M059J (cell line): ENCODE results near the gene CFAP68. TPM values are rescaled to one million over a fixed set of nuclear protein-coding genes. Genes with fewer than 3 reads are reported as not detected.

Experiments used
- DNase-seq: peaks from one replicate; pipeline ENCODE4 v3.0.0-alpha.2; 2012; ENCODE audit warnings: low read depth
- total RNA-seq: library from RNA; depleted of rRNA; stranded (reverse); fragments of >200 nt; shearing (Covaris generic); gene quantifications from 2 replicates; pipeline ENCODE4 v1.2.3, GENCODE V29; 2014; rRNA removed

Gene CFAP68, protein sequence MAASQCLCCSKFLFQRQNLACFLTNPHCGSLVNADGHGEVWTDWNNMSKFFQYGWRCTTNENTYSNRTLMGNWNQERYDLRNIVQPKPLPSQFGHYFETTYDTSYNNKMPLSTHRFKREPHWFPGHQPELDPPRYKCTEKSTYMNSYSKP
- 26.7 and 28.3 TPM in 2 replicates for total RNA-seq

DNA sequence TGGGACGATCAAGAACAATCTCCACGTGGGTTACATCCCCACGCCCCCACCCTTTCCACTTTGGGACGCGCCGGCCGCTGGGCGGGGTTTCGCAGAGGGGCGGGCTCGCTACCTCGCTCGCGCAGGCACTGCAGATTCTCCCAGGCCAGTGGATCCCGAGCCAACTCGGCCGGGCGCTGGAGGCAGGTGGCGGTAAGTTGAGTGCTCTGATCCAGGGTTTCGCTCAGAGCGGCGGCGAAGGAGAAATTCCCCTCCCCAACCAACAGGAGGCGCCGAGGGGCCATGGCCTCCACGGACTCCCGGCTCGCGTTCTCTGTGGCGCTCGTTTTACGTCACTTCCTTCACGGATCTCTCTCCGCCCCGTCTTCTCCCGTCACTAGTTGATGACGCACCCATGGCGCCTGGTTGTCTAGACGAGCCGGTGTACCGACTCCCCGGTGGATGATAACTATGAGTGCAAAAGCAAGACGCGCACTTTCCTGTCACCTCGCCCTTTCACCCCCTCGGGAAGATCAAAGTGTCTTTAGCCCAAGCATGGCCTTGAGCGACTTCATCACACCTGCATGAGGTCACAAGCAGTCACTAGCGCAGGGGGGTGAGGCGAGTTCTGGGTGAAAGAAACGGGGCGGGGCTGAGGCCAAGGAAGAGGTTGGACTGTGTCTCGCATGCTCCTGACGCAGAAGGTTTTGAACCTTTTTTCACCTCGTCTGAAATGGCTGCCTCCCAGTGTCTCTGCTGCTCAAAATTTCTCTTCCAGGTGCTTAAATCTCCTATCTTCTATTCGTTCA is at the start of gene CFAP68, which contains the start of gene FDXACB1:
CFAP68 (plus strand) TSS at position 693 of the 788 bp plus-strand sequence; CDS start at position 713, 20 bp downstream.
FDXACB1 (minus strand) TSS at position 317 of the 788 bp plus-strand sequence; CDS start at position 284, 33 bp downstream.
- DNase-seq, result peak; percentile 97

DNA sequence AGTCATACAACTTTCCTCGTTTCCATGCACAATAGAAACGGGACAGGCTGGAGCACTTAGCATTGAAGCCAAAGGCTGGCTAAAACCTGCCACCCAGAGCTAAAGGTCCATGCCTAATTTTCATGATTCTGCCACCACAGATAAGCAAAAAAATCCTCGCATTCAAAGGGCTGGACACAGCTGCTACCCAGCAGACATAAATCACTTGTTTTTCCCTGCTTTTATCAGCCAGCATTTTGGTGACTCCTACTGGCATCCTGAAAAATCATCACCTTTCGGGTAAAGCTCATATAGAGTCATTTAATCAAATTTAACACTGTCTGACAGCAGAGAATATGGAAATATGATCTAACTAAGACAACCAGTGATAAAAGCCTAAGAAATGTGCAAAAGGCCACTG is 45.8 kb upstream of the CFAP68 start:
- DNase-seq, result peak; percentile 18

DNA sequence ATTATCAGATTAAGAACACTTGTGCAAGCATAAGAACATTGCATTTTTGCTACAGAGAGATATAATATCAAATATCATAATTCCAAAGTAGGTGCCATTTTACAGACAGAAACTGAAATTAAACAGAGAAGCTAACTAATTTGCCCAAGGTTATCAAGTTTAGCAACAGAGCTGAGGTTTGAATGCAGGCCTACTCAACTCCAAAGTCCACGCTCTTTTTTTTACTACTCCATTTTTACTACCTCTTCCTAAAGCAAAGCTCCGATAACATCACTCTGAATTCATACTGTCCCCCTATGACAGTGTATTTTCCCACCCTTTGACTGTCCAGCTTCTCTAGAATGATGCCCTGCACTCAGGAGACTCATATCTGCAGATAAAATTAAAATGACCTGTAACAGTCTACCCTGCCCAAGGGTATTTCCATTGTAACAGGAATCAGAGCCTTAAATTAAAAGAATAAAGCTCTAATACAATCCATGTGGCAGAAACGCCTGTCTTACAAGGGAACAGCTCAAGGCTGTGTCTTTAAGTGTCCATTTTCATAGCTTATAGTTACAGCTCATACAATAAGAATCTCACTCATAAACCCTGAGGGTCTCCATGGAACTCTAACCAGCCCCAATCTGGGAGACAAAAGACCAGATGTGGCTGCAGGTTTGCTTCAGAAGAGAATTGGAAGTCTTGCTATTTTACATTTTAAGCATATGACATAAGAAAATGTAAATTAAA is 44.7 kb upstream of the CFAP68 start:
- DNase-seq, result no peak

DNA sequence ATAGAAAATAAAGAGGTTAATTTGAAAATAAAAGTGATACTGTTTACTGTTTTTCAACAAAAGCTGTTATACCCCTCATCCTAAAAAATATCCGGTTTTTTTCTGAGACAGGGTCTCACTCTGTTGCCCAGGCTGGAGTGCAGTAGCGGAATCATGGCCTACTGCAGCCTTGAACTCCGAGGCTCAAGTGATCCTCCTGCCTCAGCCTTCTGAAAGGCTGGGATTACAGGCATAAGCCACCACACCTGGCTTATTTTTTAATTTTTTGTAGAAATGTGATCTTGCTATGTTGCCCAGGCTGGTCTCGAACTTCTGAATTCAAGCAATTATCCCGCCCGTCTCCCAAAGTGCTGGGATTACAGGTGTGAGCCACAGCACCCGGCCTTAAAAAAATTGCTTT is 43.7 kb upstream of the CFAP68 start:
- no peak for DNase-seq

DNA sequence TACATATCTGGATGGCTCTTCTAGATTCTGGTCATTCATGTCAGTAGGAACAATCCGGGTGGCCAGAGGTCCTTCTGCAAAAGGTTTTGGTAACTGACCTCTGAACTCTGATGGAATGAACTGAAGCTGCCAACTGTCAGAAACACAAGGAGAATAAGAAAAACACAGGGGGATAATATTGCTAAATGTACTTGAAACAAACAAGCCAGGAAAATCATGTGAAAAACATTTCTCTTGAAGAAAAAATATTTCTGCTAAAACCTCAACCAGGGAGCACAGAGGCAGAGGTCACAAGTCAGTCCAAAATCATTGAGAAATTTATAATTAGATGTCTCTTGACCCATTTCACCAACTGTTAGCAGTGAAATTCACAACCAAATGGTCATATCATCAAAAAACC is 43.2 kb upstream of the CFAP68 start:
- DNase-seq, result no peak

DNA sequence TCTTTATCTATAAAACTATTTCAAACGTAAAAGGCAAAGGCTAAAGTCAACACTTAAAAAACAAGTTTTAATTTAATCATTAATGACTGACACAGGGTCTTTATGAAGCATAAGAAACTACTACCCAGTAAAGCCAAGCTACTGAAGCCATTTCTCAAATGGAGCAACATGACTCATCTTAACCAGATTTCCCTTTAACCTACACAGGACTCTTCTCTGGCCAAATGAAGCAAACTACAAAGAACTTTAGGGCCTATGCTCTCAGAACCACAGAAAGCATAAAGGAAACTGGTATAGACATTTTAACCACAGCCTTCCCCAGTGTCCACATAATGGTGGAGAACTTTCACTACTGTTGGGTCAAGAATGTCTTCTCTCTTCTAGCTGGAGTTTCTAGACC is 42.6 kb upstream of the CFAP68 start:
- no peak for DNase-seq

DNA sequence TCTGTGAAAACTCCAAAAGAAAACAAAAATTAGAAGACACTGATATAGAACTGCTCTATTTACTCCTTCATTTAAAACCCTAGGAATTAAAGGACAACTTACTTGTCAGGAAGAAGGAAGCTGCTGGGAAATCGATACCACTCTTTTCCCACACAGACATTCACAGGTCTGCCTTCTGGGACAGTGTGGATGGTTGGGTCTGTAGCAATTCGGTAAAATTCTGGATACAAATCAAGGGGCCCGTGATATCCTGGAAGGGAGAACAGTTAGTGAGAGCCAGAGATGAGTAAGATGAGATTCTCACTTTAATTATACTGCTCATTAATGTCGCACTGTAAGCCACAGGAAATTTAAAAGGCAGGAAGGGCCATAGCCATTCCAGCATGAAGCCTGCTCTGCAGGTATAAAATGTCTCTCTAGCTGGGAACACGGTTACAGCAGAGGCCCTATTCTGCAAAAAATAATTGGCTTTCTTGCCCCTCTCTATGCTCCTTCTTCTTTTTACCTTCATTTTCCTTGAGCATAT is 41.9 kb upstream of the CFAP68 start:
- no peak for DNase-seq

DNA sequence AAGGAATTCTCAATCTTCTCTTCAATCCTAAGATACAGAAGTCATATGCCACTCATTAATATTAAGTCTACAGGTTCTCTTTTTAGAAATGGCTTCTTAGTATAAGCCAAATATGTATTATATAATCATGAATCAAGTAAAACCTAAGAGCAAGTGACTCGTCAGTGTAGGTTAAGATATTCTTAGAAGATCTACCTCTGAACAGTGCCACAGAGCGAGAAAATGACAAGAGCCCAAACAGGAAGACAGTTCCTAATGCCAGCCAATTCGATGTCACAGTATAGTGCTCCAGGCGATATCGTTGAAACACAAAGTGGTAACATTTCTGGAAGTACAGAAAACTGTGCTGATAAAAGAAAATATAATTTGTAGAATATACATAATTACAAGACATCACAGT is 41.3 kb upstream of the CFAP68 start:
- no peak for DNase-seq

DNA sequence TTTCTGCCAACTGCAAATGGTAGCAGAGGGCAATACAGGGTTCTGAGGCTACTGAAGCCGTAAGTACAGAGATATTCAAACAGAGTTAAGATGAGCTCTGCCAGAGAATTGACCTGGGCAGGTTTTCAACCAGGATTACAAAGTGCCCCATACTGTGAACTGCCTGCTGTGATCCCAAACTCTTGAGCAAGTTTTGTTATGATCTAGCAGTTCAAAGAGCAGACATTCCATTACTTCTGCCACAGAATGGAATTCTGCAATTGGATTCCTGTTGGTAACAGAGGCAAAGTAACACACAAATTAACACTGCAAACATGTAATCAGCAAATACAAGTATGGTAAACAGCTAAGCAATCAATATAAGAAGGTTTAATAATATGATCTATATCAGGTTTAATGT is 39.2 kb upstream of the CFAP68 start:
- DNase-seq, result no peak

DNA sequence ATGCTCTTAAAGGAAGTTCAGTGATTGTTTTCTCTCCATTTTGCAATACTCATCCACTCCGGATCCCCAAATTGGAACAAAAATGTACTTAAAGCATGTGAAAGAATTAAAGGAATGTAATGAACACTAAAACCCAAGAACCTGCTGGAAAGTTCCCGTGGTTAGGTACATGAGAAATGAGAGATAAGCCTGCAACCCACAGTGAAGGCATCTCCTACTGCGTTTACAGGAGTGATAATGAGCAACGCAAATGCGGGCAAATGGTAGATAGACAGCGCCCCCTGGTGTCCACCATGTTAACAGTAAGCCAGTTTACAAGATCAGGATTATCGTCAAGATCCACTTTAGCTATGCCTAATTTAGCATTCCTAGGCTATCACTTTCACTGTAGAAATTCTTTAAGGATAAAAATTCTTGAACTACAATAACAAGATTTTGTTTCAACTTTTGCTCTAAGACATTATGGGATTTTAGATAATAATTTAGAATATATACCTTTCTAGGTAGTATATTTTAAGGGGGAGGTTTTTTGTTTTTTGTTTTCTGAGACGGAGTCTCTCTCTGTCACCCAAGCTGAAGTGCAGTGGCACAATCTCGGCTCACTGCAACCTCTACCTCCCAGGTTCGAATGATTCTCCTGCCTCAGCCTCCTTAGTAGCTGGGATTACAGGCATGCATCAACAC is 37.8 kb upstream of the CFAP68 start:
- DNase-seq, result peak; percentile 77

DNA sequence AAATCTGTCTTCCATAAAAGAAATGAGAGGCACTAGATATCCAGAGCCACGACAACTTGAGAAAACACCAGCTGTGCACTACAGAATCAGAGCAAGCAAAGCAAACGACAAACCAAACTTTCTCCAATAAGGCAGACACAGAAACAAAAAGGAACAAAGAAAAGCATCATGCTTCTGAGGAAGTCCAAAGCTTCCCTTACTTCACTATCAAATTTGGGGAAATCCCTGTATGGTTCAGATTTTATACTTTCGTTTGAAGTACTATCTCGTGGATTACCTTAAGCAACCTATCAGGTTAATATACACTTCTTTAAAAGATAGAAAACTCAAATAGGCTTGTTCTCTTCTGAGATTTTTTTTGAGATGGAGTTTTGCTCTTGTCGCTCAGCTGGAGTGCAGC is 35.7 kb upstream of the CFAP68 start:
- no peak for DNase-seq

DNA sequence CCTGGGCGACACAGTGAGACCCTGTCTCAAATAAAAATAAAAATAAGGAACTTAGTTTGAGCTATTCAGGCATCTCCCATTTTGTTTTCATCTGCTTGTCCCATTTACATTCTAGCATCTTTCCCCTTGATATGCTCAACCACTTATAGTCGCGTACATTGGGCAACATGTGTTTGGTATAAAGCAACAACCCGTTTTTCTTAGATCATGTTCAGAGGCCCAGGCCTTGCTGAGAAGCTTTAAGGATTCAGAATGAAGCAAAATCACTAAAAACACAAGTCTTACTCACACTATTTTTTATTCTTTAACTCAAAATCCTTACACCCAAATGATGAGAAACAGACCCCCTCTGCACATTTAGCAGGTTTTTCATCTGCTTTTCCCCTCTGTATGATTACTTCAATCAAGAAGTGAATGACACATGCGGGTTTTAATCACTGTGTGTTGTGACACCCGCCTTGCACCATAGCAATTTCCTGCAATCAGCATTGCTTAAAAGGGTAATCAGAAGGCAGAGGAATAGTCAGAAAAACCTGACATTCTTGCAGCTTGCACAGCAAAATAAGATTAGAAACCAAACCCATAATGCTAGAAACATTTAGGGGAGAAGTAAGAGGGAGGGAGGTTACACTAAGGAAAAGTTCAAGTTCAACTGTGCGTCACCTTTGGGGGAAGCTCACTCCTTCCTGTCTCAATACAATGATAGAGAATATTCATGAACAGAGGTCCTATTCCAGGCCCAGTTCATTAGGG is 33.9 kb upstream of the CFAP68 start:
- DNase-seq, result peak; percentile 51

DNA sequence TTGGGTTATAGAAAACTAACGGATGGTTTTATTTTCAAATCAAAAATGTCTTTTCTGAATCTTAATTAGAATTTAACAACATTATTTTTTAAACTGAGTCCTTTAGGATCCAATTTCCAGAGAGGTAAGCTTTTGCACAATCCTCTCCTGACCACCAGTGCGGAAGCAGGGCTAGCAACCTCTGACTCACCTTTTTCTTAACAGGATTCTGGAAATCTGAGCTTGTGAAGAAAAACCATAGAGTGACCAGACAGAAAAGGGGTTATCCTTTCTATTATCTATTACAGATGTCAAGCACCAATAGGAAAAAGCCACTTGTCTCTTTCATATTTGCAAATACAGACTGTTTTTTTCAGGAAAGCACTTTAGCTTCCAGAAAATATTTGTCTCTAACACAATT is 33.3 kb upstream of the CFAP68 start:
- peak; percentile 89 for DNase-seq

DNA sequence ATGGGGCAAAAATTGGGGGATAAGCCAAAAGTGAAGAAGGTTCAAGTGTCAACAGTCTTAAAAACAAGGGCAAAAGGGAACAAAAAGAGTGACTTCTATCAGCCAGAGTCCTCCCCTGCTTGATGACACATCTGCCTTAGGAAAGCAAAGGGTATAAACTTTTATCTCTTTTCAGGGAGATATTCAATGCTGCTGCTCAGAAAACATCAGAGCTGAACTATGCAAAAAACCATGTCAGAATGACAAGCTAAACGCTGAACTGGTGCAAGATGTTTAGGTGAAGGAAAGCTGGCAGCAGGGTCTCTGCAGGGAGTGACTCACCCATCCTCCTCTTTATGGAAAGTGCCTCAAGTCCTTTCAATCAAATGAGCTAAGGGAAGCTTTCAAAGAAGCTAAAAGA is 32.7 kb upstream of the CFAP68 start:
- DNase-seq, result peak; percentile 89

DNA sequence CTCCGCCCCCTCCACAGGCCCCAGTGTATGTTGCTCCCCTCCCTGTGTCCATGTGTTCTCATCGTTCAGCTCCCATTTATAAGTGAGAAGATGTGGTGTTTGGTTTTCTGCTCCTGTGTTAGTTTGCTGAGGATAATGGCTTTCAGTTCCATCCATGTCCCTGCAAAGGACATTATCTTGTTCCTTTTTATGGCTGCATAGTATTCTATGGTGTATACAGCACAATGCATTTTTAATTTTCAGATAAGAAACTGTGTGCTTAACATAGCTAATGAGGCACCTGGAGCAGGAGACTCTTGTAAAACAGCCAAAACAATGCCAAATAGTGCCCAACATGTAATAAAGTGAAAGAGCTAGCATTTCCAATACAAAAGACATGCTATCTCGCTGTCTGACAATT is 29.7 kb upstream of the CFAP68 start:
- no peak for DNase-seq

DNA sequence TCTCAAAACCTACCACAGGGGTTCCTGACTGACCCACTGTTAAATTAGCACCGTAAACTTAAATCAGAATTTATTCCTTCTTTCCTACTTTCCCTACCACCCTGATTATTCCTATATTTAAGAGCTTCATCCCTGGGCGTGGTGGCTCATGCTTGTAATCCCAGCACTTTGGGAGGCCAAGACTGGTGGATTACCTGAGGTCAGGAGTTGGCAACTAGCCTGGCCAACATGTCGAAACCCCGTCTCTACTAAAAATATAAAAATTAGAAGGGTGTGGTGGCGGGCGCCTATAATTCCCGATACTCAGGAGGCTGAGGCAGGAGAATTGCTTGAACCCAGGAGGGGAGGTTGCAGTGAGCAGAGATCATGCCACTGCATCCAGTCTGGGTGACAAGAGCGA is 28.3 kb upstream of the CFAP68 start:
- no peak for DNase-seq

DNA sequence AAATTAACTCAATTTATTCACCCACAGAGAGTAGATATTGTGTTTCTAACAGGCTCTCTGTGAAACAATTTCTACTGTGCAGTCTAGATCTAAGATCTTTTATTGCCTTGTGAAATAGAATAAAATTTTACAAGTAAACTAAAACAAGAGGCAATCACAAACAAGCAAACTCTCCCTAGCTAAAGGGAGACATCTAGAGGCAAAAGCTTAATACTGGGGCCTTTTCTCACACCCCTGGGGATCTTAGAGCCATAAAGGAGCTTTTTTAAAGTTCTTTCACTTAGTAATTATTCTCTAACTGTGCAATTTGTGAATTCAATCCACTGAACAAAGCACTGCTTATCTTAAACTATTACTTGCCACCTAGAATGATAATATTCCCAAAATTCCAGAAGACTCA is 27.7 kb upstream of the CFAP68 start:
- peak; percentile 54 for DNase-seq

DNA sequence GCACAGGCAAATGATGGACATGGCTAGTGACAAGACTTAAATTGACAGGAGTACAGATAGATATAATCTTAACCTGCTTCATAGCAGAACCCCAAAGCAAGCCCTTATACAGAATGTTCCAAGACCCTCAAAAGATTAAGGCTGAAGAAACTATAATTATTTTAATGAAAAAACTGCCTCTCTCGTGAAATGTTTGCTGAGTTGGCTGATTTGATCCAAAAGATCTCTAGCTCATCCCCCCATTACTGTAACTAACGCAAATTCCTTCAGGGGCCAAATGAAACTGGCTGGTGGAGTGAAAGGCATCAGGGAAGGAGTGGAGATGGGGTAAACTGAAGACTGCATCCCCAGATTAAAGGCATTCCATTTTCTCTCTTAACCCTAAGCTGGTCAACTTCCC is 27.2 kb upstream of the CFAP68 start:
- DNase-seq, result no peak

DNA sequence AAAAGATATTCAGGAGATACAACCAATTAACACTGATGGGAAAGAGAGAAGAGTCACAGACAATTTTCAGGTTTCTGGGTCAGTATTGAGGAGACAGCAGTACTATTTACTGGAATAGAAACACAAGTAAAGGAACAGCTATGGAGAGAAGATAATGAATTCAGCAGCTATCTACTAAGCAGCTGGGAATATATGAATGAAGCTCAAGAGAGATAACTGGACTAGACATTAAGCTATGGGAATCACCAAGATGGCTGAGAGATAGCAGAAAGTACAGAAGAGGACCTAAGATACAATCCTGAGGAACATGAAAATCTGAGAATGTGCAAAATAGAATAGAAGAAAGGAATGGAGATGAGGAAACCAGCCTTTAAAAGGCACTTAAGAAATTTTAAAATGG is 23.8 kb upstream of the CFAP68 start:
- no peak for DNase-seq

DNA sequence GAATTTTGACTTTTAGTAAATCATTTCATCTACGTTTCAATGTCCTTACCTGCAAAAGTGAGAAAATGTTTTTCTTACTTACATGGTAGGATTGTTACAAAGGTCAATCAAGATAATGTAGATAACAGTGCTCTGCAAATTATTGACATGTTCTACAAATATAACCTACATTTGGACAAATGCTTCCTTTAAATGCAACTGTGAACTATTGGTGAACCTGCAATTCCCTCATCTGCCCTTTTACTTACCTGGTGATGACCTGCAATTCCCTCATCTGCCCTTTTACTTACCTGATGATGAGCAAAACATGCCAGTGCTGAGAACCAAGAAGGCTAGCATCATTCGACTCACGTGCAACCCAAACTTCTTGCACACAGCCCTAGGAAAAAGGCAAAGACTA is 19.1 kb upstream of the CFAP68 start:
- DNase-seq, result no peak

DNA sequence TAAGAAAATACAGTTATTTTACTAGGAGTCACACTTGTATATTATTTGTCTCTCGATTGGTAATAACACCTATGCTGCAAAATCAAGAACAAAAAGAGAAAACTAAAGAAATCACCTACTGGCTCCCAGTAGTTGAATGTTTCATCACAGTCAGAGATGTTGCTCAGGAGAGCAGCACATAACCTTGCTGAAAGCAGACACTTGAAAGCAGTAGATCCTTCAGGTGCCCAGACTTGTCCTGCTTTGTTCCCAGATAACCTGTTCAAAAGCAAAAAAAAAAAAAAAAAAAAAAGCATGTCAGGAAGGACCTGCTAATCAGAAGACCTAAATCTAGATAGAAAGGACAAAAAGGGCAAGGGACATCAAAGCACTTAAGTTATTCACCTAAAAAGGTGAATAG is 9.2 kb upstream of the CFAP68 start:
- no peak for DNase-seq
